Measurements from ENCODE around the gene NHLRC4.
"Not testable (repeated sequence)": the region's sequence is repeated elsewhere in the genome, so short reads cannot be mapped to it uniquely, and the experiment has no call there.

Gene NHLRC4

GRCh38 chr16:597655-598054 lies 30.9 kb downstream of the NHLRC4 start:
- not testable (repeated sequence) for H3K27ac ChIP-seq (ENCODE audit: low read depth, low read length, severe bottlenecking); H3K4me1 ChIP-seq (ENCODE audit: control insufficient read depth, insufficient read depth, low read length, poor library complexity, severe bottlenecking); H3K9me3 ChIP-seq (ENCODE audit: control insufficient read depth, low read length); H3K4me3 ChIP-seq (ENCODE audit: extremely low read depth, insufficient read depth, low read length, poor library complexity, severe bottlenecking)
- WGBS, 2 experiments (ENCODE audit: insufficient coverage in 2 of 2): 100% methylated on average over 3 to 5 of the region's 7 CpGs
- H3K36me3 ChIP-seq (ENCODE audit: control insufficient read depth, insufficient read depth, low read length): peaks cover 32% of the 10 kb centered on the region

- Histone ChIP-seq H3K4me3 (ENCODE audit: extremely low read depth, insufficient read depth, low read length, poor library complexity, severe bottlenecking) (no peak overlapping the region), H3K4me1 (ENCODE audit: control insufficient read depth, insufficient read depth, low read length, poor library complexity, severe bottlenecking) (no peaks in the 10 kb centered on the region), H3K36me3 (ENCODE audit: control insufficient read depth, insufficient read depth, low read length) (peaks cover 29% of the 10 kb centered on the region), H3K9me3 (ENCODE audit: control insufficient read depth, low read length) (peaks cover 5% of the 10 kb centered on the region), H3K27ac (ENCODE audit: low read depth, low read length, severe bottlenecking) (no peak overlapping the region)
- 95 to 97% methylated on average over 37 to 38 of the region's 43 CpGs for WGBS, 2 experiments (ENCODE audit: insufficient coverage in 2 of 2)
Measured at GRCh38 chr16:598823-599739, 32.3 kb downstream of the NHLRC4 start.

GRCh38 chr16:600781-601180 lies 34.0 kb downstream of the NHLRC4 start:
- Histone ChIP-seq H3K9me3 (ENCODE audit: control insufficient read depth, low read length) (peaks cover 19% of the 10 kb centered on the region), H3K27ac (ENCODE audit: low read depth, low read length, severe bottlenecking) (no peak overlapping the region), H3K4me3 (ENCODE audit: extremely low read depth, insufficient read depth, low read length, poor library complexity, severe bottlenecking) (no peak overlapping the region), H3K4me1 (ENCODE audit: control insufficient read depth, insufficient read depth, low read length, poor library complexity, severe bottlenecking) (no peaks in the 10 kb centered on the region), H3K36me3 (ENCODE audit: control insufficient read depth, insufficient read depth, low read length) (peaks cover 44% of the 10 kb centered on the region)
- 47 to 63% methylated on average over 2 to 4 of the region's 7 CpGs for WGBS, 2 experiments (ENCODE audit: insufficient coverage in 2 of 2)

- Histone ChIP-seq H3K4me1 (ENCODE audit: control insufficient read depth, insufficient read depth, low read length, poor library complexity, severe bottlenecking) (no peaks in the 10 kb centered on the region), H3K36me3 (ENCODE audit: control insufficient read depth, insufficient read depth, low read length) (peaks cover 32% of the 10 kb centered on the region), H3K9me3 (ENCODE audit: control insufficient read depth, low read length) (peaks cover 19% of the 10 kb centered on the region), H3K27ac (ENCODE audit: low read depth, low read length, severe bottlenecking) (no peak overlapping the region), H3K4me3 (ENCODE audit: extremely low read depth, insufficient read depth, low read length, poor library complexity, severe bottlenecking) (no peak overlapping the region)
- 87 to 100% methylated on average over 1 to 3 of the region's 5 CpGs for WGBS, 2 experiments (ENCODE audit: insufficient coverage in 2 of 2)
Measured at GRCh38 chr16:603933-604332, 37.1 kb downstream of the NHLRC4 start.

- Histone ChIP-seq H3K4me3 (ENCODE audit: extremely low read depth, insufficient read depth, low read length, poor library complexity, severe bottlenecking) (no peak overlapping the region), H3K9me3 (ENCODE audit: control insufficient read depth, low read length) (peaks cover 14% of the 10 kb centered on the region), H3K27ac (ENCODE audit: low read depth, low read length, severe bottlenecking) (no peak overlapping the region), H3K36me3 (ENCODE audit: control insufficient read depth, insufficient read depth, low read length) (peaks cover 20% of the 10 kb centered on the region), H3K4me1 (ENCODE audit: control insufficient read depth, insufficient read depth, low read length, poor library complexity, severe bottlenecking) (no peaks in the 10 kb centered on the region)
- WGBS, 2 experiments (ENCODE audit: insufficient coverage in 2 of 2): 95 to 99% methylated on average over 19 to 21 of the region's 22 CpGs
Measured at GRCh38 chr16:606656-607307, 40.0 kb downstream of the NHLRC4 start.

GRCh38 chr16:608019-608418 lies 41.2 kb downstream of the NHLRC4 start:
- no peak overlapping the region for H3K27ac ChIP-seq (ENCODE audit: low read depth, low read length, severe bottlenecking)
- WGBS, 2 experiments (ENCODE audit: insufficient coverage in 2 of 2): 85 to 88% methylated on average over 5 to 6 of the region's 10 CpGs
- H3K4me3 ChIP-seq (ENCODE audit: extremely low read depth, insufficient read depth, low read length, poor library complexity, severe bottlenecking): no peak overlapping the region
- H3K9me3 ChIP-seq (ENCODE audit: control insufficient read depth, low read length): peaks cover 14% of the 10 kb centered on the region
- H3K4me1 ChIP-seq (ENCODE audit: control insufficient read depth, insufficient read depth, low read length, poor library complexity, severe bottlenecking): no peaks in the 10 kb centered on the region
- H3K36me3 ChIP-seq (ENCODE audit: control insufficient read depth, insufficient read depth, low read length): peaks cover 20% of the 10 kb centered on the region

GRCh38 chr16:609316-609715 lies 42.5 kb downstream of the NHLRC4 start:
- Histone ChIP-seq H3K27ac (ENCODE audit: low read depth, low read length, severe bottlenecking) (no peak overlapping the region), H3K4me3 (ENCODE audit: extremely low read depth, insufficient read depth, low read length, poor library complexity, severe bottlenecking) (no peak overlapping the region), H3K4me1 (ENCODE audit: control insufficient read depth, insufficient read depth, low read length, poor library complexity, severe bottlenecking) (no peaks in the 10 kb centered on the region), H3K36me3 (ENCODE audit: control insufficient read depth, insufficient read depth, low read length) (peaks cover 23% of the 10 kb centered on the region), H3K9me3 (ENCODE audit: control insufficient read depth, low read length) (peaks cover 14% of the 10 kb centered on the region)
- WGBS, 2 experiments (ENCODE audit: insufficient coverage in 2 of 2): 93 to 97% methylated on average over 10 to 11 of the region's 13 CpGs

GRCh38 chr16:609984-610383 lies 43.2 kb downstream of the NHLRC4 start:
- 94 to 95% methylated on average over 12 to 14 of the region's 14 CpGs for WGBS, 2 experiments (ENCODE audit: insufficient coverage in 2 of 2)
- no peak overlapping the region for H3K27ac ChIP-seq (ENCODE audit: low read depth, low read length, severe bottlenecking)

GRCh38 chr16:610513-611381 lies 43.9 kb downstream of the NHLRC4 start:
- no peaks in the 10 kb centered on the region for H3K4me1 ChIP-seq (ENCODE audit: control insufficient read depth, insufficient read depth, low read length, poor library complexity, severe bottlenecking)
- H3K9me3 ChIP-seq (ENCODE audit: control insufficient read depth, low read length): peaks cover under 1% of the 10 kb centered on the region
- H3K4me3 ChIP-seq (ENCODE audit: extremely low read depth, insufficient read depth, low read length, poor library complexity, severe bottlenecking): no peak overlapping the region
- H3K27ac ChIP-seq (ENCODE audit: low read depth, low read length, severe bottlenecking): no peak overlapping the region
- 82 to 84% methylated on average over 24 to 26 of the region's 28 CpGs for WGBS, 2 experiments (ENCODE audit: insufficient coverage in 2 of 2)
- H3K36me3 ChIP-seq (ENCODE audit: control insufficient read depth, insufficient read depth, low read length): peaks cover 10% of the 10 kb centered on the region

More at GRCh38 chr16:609984-610383, 43.2 kb downstream of the NHLRC4 start:
- Histone ChIP-seq H3K36me3 (ENCODE audit: control insufficient read depth, insufficient read depth, low read length) (peaks cover 17% of the 10 kb centered on the region), H3K4me3 (ENCODE audit: extremely low read depth, insufficient read depth, low read length, poor library complexity, severe bottlenecking) (no peak overlapping the region), H3K9me3 (ENCODE audit: control insufficient read depth, low read length) (peaks cover 8% of the 10 kb centered on the region), H3K4me1 (ENCODE audit: control insufficient read depth, insufficient read depth, low read length, poor library complexity, severe bottlenecking) (no peaks in the 10 kb centered on the region)

GRCh38 chr16:615122-615521 lies 48.3 kb downstream of the NHLRC4 start:
- H3K27ac ChIP-seq (ENCODE audit: low read depth, low read length, severe bottlenecking): no peak overlapping the region
- no peaks in the 10 kb centered on the region for H3K9me3 ChIP-seq (ENCODE audit: control insufficient read depth, low read length)
- peaks cover 12% of the 10 kb centered on the region for H3K36me3 ChIP-seq (ENCODE audit: control insufficient read depth, insufficient read depth, low read length)
- no peaks in the 10 kb centered on the region for H3K4me1 ChIP-seq (ENCODE audit: control insufficient read depth, insufficient read depth, low read length, poor library complexity, severe bottlenecking)
- 96 to 98% methylated on average over 12 to 13 of the region's 13 CpGs for WGBS, 2 experiments (ENCODE audit: insufficient coverage in 2 of 2)
- H3K4me3 ChIP-seq (ENCODE audit: extremely low read depth, insufficient read depth, low read length, poor library complexity, severe bottlenecking): no peak overlapping the region

Measured in mesodermal cell (in vitro differentiated cells).